ENCODE data around the gene TTC17.

GRCh38 chr11:43511959-43512358, 153.2 kb downstream of the TTC17 start:
- TF ChIP-seq, protein P1, sequence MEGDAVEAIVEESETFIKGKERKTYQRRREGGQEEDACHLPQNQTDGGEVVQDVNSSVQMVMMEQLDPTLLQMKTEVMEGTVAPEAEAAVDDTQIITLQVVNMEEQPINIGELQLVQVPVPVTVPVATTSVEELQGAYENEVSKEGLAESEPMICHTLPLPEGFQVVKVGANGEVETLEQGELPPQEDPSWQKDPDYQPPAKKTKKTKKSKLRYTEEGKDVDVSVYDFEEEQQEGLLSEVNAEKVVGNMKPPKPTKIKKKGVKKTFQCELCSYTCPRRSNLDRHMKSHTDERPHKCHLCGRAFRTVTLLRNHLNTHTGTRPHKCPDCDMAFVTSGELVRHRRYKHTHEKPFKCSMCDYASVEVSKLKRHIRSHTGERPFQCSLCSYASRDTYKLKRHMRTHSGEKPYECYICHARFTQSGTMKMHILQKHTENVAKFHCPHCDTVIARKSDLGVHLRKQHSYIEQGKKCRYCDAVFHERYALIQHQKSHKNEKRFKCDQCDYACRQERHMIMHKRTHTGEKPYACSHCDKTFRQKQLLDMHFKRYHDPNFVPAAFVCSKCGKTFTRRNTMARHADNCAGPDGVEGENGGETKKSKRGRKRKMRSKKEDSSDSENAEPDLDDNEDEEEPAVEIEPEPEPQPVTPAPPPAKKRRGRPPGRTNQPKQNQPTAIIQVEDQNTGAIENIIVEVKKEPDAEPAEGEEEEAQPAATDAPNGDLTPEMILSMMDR (IDR thresholded peaks at IDR 0.05) = no peak
- no peak for TF ChIP-seq EZH2 (IDR thresholded peaks at IDR 0.05; ENCODE audit: borderline replicate concordance, insufficient read depth, low read depth, low read length, poor library complexity, severe bottlenecking)
